Thoracic aorta (tissue), 2 donors: ENCODE measurements around the gene ALDH1A1. TPM values are rescaled to one million over a fixed set of nuclear protein-coding genes. Genes with fewer than 3 reads are reported as not detected.
A peak's percentile ranks its signal among the peaks of the same experiment; 100 is the strongest.

Experiments used
- ATAC-seq: fragments of 150-250 bp; one replicate; pipeline ENCODE4 v1.8.0; 2017; ENCODE audit warnings: low read depth; ENCODE audit not compliant: insufficient number of reproducible peaks, low FRiP score
- DNase-seq: peaks from one replicate; pipeline ENCODE4 v3.0.0-alpha.2; 2020; ENCODE audit warnings: low spot score
- H3K27ac ChIP-seq, 2 donors: fragments of 200-600 bp; sonication (generic); 1 replicate in 1 of 2; 2 replicates in 1 of 2; pipeline ENCODE4 v1.5.1; 2016; ENCODE audit warnings: mild to moderate bottlenecking in 2 of 2, moderate library complexity in 2 of 2
- H3K27me3 ChIP-seq: fragments of 200-600 bp; sonication (generic); replicated peaks from 2 replicates; pipeline ENCODE4 v1.6.0; 2016; ENCODE audit warnings: mild to moderate bottlenecking; ENCODE audit not compliant: insufficient read depth
- H3K36me3 ChIP-seq: fragments of 200-600 bp; sonication (generic); one replicate; pipeline ENCODE4 v1.5.1; 2016
- H3K4me1 ChIP-seq, 2 donors: fragments of 200-600 bp; sonication (generic); 1 replicate in 1 of 2; 2 replicates in 1 of 2; pipeline versions ENCODE4 v1.5.1 to v1.6.0; 2016; ENCODE audit warnings: low read depth in 2 of 2, mild to moderate bottlenecking in 1 of 2; ENCODE audit not compliant: control insufficient read depth in 1 of 2
- H3K4me3 ChIP-seq: fragments of 200-600 bp; sonication (generic); 2 replicates; pipeline ENCODE4 v1.5.1; 2016; ENCODE audit warnings: mild to moderate bottlenecking
- H3K9me3 ChIP-seq: fragments of 200-600 bp; sonication (generic); 2 replicates; pipeline ENCODE4 v1.5.1; 2016
- total RNA-seq, 2 donors: library from RNA; depleted of rRNA; stranded (reverse); fragments of >200 nt; gene quantifications; one replicate each; pipeline versions ENCODE4 v1.1.0 to v1.2.3, GENCODE V29; 2016
- TF ChIP-seq, protein P1 (sequence below): fragments of 200-600 bp; sonication (generic); IDR thresholded peaks from one replicate; pipeline ENCODE4 v1.5.1; 2019; ENCODE audit warnings: antibody characterized with exemption

Gene ALDH1A1
- total RNA-seq: 100 to 1,000 TPM; 101 to 196 TPM

DNA sequence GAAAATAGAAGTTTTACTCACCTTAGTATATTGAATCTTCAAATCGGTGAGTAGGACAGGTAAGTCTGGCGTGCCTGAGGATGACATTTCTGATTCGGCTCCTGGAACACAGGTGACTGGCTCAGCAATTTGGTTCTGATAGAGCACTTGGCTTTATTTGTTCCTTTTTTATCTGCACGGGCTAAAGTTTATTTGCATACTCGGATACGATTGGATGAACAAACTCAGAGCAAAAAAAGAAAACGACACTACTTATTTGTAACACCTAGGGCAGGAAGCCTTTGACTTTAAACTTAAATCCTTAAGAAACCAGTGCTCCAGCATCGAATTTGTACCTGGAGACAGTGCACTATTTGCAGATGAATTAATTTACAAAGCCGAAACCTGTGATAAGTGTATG lies at the start of gene ALDH1A1:
ALDH1A1 (minus strand) TSS at position 140 of the 400 bp plus-strand sequence; CDS start at position 87, 53 bp downstream.
- H3K27me3 ChIP-seq: no peaks in the 10 kb centered on the region
- peak; percentile 1 for ATAC-seq
- peak within 1 kb of the TSS; percentile 52 to 90 for H3K27ac ChIP-seq
- no peaks in the 10 kb centered on the region for H3K36me3 ChIP-seq
- TF ChIP-seq, protein P1, sequence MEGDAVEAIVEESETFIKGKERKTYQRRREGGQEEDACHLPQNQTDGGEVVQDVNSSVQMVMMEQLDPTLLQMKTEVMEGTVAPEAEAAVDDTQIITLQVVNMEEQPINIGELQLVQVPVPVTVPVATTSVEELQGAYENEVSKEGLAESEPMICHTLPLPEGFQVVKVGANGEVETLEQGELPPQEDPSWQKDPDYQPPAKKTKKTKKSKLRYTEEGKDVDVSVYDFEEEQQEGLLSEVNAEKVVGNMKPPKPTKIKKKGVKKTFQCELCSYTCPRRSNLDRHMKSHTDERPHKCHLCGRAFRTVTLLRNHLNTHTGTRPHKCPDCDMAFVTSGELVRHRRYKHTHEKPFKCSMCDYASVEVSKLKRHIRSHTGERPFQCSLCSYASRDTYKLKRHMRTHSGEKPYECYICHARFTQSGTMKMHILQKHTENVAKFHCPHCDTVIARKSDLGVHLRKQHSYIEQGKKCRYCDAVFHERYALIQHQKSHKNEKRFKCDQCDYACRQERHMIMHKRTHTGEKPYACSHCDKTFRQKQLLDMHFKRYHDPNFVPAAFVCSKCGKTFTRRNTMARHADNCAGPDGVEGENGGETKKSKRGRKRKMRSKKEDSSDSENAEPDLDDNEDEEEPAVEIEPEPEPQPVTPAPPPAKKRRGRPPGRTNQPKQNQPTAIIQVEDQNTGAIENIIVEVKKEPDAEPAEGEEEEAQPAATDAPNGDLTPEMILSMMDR: no peak
- H3K4me3 ChIP-seq: peak within 1 kb of the TSS; percentile 76
- H3K9me3 ChIP-seq: no peaks in the 10 kb centered on the region
- DNase-seq: no peak
- H3K4me1 ChIP-seq: peaks cover 11 to 24% of the 10 kb centered on the region in 2 donors

DNA sequence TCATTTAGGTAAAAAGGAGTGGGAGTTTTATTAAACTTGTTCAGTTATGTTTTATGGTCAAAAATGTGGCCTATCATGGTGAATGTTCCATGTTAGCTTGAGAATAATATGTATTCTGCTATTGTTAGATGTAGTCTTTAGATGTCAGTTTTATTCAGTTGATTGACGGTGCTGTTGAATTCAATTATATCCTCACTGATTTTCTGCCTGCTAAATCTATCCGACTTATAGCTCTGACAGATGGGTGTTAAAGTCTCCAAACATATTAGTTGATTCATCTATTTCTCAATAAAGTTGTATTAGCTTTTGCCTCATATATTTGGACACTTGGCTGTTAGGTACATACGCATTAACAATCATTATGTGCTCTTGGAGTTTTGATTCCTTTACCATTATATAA lies 49.0 kb upstream of the ALDH1A1 start:
- peaks cover 6 to 8% of the 10 kb centered on the region in 2 donors for H3K4me1 ChIP-seq
- TF ChIP-seq, protein P1: no peak
- no peak overlapping the region for H3K4me3 ChIP-seq
- H3K36me3 ChIP-seq: no peaks in the 10 kb centered on the region
- H3K27me3 ChIP-seq: no peaks in the 10 kb centered on the region
- DNase-seq (no peak), ATAC-seq (no peak)
- no peaks in the 10 kb centered on the region for H3K9me3 ChIP-seq
- no peak overlapping the region for H3K27ac ChIP-seq

DNA sequence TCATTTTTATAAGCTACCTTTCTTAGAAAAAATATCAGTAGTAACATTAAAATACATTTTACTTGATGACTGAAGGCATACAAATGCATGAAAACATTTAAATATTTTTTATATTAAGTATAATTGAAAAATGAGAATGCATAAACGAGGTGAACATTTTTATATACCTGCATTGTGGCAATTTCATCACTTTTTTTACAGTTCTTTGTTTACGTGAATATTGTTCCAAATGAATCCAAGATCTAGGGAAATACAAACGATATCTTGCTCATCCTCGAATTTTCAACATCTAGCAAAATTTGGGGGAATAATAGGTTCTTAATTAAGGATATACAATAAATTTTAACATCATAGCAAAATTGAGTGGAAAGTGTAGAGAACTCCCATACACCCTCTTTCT lies 45.5 kb upstream of the ALDH1A1 start:
- DNase-seq (no peak), ATAC-seq (no peak)
- no peaks in the 10 kb centered on the region for H3K36me3 ChIP-seq
- H3K27ac ChIP-seq: no peak overlapping the region
- H3K9me3 ChIP-seq: no peaks in the 10 kb centered on the region
- TF ChIP-seq, protein P1: no peak
- H3K4me3 ChIP-seq: no peak overlapping the region
- no peaks in the 10 kb centered on the region for H3K27me3 ChIP-seq
- H3K4me1 ChIP-seq: peaks cover 6 to 8% of the 10 kb centered on the region in 2 donors

DNA sequence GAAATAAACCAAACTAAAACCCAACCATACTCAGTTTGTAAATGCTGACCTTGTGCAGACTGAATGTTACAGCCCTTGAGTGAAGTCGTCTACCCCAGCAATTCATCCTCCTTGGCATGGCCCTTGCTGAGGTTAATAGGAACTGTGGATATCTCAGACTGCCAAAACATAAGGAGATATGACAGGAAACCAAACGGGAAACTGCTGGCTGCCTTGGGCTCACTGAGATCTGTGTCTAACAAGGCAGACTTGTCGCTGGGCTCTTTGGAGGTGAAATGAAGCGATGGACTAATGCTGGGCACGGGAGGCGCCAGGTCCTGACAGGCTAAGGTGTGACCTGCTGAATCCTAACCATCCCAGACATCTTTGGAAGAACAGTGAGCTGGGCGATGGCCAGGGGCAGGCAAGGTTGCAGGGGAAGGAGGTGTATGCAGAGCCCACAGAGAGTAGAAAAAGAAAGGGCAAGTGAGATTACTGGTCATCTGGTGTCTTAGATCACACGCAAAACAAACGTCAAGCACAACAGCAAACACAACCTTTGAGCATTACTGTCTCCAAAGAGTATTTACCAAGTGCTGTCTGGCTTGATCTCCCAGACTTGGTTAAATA lies 44.6 kb upstream of the ALDH1A1 start:
- Histone ChIP-seq H3K4me1 (peaks cover 6 to 8% of the 10 kb centered on the region in 2 donors), H3K9me3 (no peaks in the 10 kb centered on the region), H3K27me3 (no peaks in the 10 kb centered on the region), H3K27ac (peak overlapping the region in 1 of 2 donors; percentile 27), H3K4me3 (peak overlapping the region; percentile 47), H3K36me3 (no peaks in the 10 kb centered on the region)
- no peak for DNase-seq
- ATAC-seq: no peak
- TF ChIP-seq, protein P1: no peak

DNA sequence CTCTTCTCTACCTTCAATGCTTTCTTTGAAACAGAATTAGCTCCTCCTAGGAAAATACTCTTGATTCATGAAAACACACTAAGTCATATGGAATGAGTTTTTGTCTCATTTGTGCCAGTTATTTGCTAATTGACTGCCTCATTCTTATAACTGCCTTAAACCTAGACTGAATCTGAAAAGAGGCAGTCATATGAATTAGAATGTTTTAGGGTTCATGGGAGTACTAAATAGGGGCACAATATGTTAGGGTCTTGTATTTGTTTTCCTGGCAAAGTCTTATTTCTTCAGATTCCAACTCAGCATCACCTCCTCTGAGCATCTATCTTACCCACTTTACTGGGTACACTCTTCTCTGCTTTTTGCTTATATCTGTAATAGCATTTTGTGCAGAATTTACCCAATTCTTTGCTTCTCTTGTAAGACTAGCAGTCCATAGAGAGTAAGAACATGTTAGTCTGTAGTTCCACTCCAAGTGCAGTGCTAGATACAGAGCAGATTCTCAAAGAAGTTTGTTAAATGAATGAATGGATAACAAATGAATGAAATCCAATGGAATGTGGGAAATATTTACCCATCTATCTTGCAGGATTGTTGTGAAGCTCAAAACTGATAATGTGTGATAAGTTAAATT lies 43.9 kb upstream of the ALDH1A1 start:
- Histone ChIP-seq H3K9me3 (no peaks in the 10 kb centered on the region), H3K36me3 (no peaks in the 10 kb centered on the region), H3K27me3 (no peaks in the 10 kb centered on the region), H3K4me3 (no peak overlapping the region), H3K27ac (no peak overlapping the region), H3K4me1 (peaks cover 6 to 8% of the 10 kb centered on the region in 2 donors)
- DNase-seq: no peak
- TF ChIP-seq, protein P1: no peak
- no peak for ATAC-seq
